ENCODE measurements around the gene SLC5A8.

The SLC5A8 gene

GRCh38 chr12:101209319-101210302 lies at the start of gene SLC5A8:
SLC5A8 (minus strand) TSS chr12:101210238; CDS start chr12:101209848, 390 bp downstream.
- no peak for DNase-seq (ENCODE audit: low read depth in 4 of 4, low spot score in 1 of 4)

DNA sequence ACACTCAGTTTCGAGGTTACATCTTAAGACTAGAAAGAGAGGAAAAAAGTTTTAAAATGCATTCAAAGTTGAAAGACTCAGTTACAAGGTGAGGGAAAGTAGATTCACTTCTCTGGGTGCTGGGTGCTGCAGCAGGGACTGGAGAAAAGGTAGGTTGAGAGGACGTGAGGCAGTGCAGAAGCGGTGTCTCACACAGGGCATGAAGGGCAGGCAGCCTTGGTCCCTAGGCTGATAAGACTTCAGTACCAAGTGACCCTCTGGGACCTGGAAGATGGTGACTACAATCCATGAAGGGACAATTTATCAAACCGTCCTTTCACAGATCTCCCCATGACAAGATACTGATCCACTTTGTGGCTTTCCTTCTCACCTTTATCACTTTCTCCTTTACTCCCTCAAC lies 47.3 kb upstream of the SLC5A8 start:
- no peak for DNase-seq (ENCODE audit: low read depth in 4 of 4, low spot score in 1 of 4)

GRCh38 chr12:101256266-101256665 lies 46.2 kb upstream of the SLC5A8 start:
- no peak for DNase-seq (ENCODE audit: low read depth in 4 of 4, low spot score in 1 of 4)

DNA sequence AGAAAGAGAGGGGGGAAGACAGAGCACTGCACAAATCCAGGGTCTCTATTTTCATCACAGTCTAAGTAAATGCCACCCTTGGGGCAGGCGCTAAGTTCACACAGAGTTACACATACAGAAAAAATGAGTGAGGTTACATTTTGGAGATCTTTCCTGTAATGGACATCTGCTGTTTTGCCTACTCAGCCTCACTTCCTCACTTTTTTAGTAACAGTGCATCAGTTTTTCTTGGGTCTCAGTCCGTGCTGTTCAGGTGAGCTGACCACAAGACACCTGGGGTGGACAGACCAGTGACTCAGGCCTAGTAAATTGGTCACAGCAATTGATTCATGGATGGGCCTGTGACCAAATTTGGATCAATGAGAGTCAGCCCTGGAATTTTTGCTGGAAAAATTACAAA lies 33.6 kb upstream of the SLC5A8 start:
- DNase-seq (ENCODE audit: low read depth in 4 of 4, low spot score in 1 of 4), result no peak

- DNase-seq (ENCODE audit: low read depth in 4 of 4, low spot score in 1 of 4), result no peak
Observed at GRCh38 chr12:101243074-101243473, 33.0 kb upstream of the SLC5A8 start.

DNA sequence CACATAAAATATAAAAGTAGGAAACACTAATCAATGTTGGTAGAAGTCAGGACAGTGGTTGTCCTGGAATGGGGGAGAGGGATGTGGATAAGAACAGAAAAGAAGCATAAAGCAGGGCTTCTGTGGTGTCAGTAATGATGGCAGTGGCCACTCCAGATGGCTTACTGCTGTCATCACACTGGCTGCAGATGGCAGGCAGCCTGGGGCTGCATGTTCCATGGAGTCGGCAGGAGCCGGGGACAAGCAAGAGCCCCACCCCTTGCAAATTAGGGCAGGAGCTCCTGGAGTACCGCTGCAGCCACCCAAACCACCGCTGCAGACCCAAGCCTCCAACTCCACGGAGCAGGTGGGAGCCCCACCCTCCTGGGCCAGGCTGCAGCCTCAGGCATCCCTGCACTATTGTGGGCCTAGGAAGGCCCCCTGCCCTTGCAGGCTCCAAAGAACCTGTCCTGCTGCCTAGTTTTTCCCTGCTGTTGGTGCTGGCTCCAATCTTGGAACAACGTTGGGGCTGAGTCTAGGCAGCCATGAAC lies 28.8 kb upstream of the SLC5A8 start:
- DNase-seq (ENCODE audit: low read depth in 4 of 4, low spot score in 1 of 4), result no peak

DNA sequence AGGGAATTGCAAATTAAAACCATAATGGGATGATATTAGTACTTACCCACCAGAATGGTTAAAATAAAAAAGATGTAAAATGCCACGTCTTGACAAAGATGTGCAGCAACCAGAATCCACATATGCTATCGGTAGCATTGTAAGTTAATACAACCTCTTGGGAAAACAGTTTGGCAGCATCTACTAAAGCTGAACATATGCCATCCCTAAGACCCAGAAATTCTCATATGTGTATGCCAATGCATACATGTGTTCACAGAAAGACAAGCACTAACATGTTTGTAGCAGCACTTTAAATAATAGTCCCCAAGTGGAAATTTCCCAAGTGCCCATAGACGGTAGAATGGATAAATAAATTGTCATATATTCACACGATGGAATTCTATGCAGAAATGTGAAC lies 28.3 kb upstream of the SLC5A8 start:
- DNase-seq (ENCODE audit: low read depth in 4 of 4, low spot score in 1 of 4), result no peak

GRCh38 chr12:101235686-101236085 lies 25.6 kb upstream of the SLC5A8 start:
- no peak for DNase-seq (ENCODE audit: low read depth in 4 of 4, low spot score in 1 of 4)

DNA sequence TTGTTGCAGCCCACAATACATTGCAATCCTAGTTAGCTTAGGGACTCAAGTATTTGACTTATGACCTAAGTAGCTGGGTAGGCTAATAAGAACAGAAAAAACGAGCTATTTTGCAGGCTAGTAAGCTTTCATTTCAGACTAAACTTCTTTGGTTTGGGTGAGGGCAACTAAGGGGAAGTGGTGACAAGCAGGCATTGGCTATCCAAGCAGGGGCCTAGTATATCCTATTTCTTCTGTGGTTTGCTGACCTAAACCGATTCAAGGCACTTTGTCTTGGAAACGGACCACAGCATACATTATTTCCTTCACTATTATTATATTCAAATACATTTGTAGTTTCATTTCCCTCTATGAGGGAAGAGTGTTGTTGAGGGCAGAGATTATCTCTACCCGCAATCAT lies 21.6 kb upstream of the SLC5A8 start:
- DNase-seq (ENCODE audit: low read depth in 4 of 4, low spot score in 1 of 4), result no peak

GRCh38 chr12:101230547-101230946 lies 20.5 kb upstream of the SLC5A8 start:
- no peak for DNase-seq (ENCODE audit: low read depth in 4 of 4, low spot score in 1 of 4)

DNA sequence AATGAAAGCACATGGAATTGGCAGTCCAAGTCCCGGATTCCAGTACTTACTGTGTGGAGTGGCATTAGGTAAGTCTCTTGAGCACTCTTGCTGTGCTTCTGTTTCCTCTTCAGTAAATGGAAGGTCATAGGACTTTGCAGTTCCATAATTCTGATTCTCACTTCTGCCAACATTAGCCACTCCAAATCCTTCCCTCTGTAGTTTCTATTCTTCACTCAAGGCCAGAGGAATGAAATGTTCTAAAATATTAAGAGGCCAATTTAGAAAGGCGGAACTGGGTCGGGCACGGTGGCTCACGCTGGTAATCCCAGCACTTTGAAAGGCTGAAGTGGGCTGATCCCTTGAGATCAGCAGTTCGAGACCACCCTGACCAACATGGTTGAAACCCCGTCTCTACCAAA lies 19.8 kb upstream of the SLC5A8 start:
- no peak for DNase-seq (ENCODE audit: low read depth in 4 of 4, low spot score in 1 of 4)

GRCh38 chr12:101221301-101221700 lies 11.3 kb upstream of the SLC5A8 start:
- DNase-seq (ENCODE audit: low read depth in 4 of 4, low spot score in 1 of 4), result no peak

DNA sequence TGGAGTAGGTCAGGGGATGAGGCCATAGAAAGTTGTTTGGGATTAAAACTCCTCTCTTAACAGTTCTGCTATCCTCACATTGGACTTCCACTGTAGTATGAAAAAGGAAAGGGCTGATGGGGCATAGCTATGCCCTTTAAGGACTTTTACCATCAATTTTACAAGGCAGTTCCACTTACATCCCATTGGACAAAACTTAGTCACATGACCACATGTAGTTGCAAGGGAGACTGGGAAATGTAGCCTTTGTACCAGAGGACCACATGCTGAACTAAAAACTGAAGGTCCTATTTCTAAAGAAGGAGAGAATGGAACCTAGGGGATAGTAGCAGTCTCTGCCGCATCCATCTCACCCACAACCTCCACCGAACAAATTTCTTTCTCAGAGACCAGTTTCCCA lies 6.8 kb upstream of the SLC5A8 start:
- DNase-seq (ENCODE audit: low read depth in 4 of 4, low spot score in 1 of 4), result no peak

DNA sequence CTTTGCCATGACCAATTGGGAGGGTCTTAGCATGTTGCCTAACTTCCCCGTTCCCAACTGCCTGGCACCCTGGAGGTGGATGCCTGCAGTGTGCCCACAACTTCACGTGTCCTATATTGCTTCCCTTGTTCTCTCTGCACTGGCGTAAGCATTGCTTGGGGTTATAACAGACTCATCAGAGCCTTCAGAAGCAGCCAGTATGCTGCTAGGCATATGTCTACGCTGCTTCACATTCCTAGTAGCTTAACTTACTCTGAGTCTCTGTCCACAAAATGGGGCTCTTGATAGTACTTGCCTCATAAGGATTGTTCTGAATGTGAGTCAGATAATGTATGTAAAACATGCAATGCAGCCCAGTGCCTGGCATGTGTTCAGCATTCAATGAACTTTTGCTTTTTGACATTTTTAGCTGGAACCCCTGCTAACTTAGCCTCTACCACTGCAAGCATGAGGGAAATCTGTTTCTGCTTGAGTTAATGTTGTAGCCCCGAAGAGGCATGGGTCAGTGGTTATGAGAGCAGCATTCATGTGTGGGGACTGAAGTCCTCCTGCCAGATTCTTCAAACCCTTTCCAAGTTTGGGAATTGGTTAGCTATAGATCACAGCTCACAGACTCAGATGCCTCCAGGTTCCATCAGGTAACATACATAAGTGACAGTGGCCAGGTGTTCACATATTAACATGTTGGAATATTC lies 2.8 kb downstream of the SLC5A8 start:
- no peak for DNase-seq (ENCODE audit: low read depth in 4 of 4, low spot score in 1 of 4)

DNA sequence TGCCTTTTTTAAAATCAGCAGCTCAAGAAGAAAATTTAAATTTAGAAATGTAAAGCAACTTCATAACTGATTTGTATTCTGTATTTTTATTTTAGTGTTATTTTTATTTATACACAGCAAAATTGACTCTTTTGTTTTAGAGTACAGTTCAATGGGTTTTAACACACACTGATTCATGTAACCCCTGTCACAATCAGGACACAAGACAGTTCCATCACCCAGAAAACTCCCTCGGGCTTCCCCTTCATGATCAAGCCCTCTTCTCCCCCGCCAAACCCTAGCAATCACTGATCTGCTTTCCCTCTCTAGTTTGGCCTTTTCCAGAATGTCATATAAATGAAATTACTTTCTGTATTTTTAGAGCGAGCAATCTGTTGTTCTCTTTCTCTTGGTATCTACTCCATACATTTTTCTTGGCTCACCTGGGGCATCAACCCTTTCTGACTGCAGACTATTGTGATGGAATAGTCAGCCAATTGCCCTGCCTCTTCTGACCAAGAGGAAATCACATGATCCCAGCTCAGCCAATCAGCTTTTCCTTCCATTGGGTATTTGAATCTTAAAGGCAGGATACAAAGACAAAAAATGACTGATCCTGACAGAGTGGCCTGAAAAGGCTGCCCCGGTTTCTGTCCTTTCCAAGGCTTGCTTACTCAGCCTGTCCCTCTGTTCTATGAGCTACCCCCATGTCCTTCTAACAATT lies 5.3 kb downstream of the SLC5A8 start:
- DNase-seq (ENCODE audit: low read depth in 4 of 4, low spot score in 1 of 4), result no peak

DNA sequence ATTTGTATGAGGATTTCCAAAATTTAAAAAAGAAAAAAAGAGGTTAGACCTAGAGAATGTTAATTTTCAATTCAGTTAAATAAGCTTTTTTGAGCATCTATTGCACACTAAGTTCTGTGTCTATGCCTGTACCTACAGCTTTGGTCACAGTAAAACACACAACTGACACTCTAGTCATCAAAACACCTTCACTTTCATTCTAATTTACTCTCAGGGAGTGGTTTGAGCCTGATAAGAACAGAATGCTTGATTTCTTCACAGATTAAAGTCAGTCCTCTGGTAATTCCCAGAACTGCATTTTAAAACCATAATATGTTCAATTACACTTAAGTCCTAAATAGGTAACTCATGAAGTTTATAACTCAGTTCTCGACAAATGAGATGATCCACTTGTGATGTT lies 9.2 kb downstream of the SLC5A8 start:
- no peak for DNase-seq (ENCODE audit: low read depth in 4 of 4, low spot score in 1 of 4)

DNA sequence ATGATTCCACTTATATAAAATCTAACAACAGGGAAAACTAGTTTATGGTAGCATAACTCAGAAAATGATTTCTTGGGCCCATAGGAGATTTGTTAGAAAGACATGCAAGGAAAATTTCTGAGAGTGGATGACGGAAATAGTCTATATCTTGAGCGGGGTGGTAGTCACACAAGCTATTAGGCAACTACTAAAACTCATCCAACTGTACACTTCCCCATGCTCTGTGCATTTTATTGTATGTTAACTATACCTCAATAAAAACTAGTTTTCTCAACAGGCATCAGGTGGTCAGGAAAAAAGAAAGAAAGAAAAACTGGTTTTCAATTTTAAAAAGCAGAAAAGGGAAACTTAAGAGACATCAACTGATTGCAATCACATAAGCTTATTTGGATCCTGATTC lies 9.9 kb downstream of the SLC5A8 start:
- DNase-seq (ENCODE audit: low read depth in 4 of 4, low spot score in 1 of 4), result no peak

DNA sequence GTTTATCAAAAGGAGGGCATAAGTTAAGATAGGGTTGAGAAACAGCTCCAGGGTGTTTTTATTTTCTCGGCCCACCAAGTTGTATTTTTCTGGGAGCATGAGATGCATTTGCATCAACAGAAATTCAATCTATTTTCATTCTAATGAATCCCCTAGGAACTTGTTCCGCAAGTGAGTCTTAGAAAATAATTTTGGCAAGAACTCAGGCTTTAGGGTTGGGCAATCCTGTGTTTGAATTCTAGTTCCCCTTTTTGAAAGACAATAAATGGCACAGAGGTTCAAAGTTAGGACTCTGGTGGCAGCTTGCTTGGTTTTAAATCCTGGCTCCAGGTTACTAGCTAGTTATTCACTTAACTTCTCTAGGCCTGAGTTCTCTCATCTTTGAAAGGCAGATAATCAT lies 23.7 kb downstream of the SLC5A8 start:
- no peak for DNase-seq (ENCODE audit: low read depth in 4 of 4, low spot score in 1 of 4)

- no peak for DNase-seq (ENCODE audit: low read depth in 4 of 4, low spot score in 1 of 4)
Observed at GRCh38 chr12:101181776-101182175, 28.3 kb downstream of the SLC5A8 start.

DNA sequence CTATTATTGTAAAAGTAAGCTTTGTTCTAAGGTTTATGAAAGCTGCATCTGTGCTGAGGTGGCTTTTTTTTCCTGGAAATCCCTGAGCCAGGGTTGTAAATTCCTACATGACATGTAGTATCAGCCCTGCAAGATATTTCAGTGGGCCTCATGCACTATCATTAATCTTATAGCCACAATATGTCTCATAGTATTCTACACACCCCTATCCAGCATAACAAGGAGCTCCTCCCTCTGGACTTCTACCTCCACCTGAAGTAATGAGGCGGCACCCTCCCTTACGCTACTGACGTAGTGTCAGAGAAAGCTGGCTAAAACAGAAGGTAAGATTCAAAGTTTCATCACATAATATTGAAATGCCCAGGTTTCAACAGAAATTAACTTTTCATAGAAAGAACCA lies 35.5 kb downstream of the SLC5A8 start:
- DNase-seq (ENCODE audit: low read depth in 4 of 4, low spot score in 1 of 4), result no peak

DNA sequence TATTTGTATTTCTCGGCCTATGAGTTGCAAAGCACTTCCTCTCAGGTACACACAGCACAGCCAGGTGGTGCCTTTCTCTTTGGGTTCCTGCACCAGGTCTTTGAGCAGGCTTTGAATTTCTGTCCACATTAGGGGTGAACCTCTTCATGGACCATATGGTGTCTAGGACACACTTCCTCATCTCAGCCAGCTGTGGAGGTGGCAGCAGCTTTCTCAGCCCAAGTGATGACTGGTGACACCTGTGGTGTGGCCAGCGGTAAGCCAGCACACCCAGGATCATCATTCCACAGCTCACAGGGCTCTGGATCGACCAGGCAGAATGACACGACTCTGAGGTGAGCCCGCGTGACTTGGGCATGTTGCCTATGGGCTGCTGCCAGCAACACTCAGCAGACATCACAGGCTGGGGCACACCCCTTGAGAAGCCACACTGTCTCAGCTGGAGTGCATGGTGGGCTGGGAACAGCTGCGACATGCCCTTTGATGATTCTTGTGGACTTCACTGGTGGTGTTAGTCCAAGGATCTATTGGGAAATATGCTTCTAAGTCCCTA lies 36.8 kb downstream of the SLC5A8 start:
- DNase-seq (ENCODE audit: low read depth in 4 of 4, low spot score in 1 of 4), result no peak
